CD4-positive, alpha-beta T cell (primary cell): Measurements from ENCODE around the gene EGLN1. TPM values are rescaled to one million over a fixed set of nuclear protein-coding genes. Genes with fewer than 3 reads are reported as not detected.
A peak's percentile ranks its signal among the peaks of the same experiment; 100 is the strongest.

ENCODE experiments used
- ATAC-seq: fragments of 200-7000 bp; cut with Tn5 transposase; one replicate; pipeline ENCODE4 v1.10.0; 2022; ENCODE audit warnings: mild to moderate bottlenecking; ENCODE audit not compliant: poor library complexity
- CTCF ChIA-PET: fragments of 350-600 bp; sonication (Branson Sonifier 250); formaldehyde crosslinking; loops from one replicate; lab custom pipeline; 2021; ENCODE audit warnings: antibody characterized with exemption, inconsistent platforms; lab: Charles Lee
- POLR2A ChIA-PET: fragments of 350-600 bp; sonication (Branson Sonifier 250); formaldehyde crosslinking; loops from one replicate; lab custom pipeline; 2021; ENCODE audit warnings: antibody characterized with exemption, inconsistent platforms; lab: Charles Lee
- DNase-seq, 14 experiments: peaks; one replicate each; pipeline ENCODE4 v3.0.0-alpha.2; 2013 to 2020; ENCODE audit warnings: mixed read lengths in 2 of 14
- H3K27ac ChIP-seq, 2 donors: one replicate each; pipeline versions ENCODE4 v1.5.1 to v1.7.0; 2013; ENCODE audit warnings: low read length in 2 of 2, low read depth in 1 of 2, mild to moderate bottlenecking in 1 of 2
- H3K27me3 ChIP-seq, 2 experiments: 1 replicate in 1 of 2; 2 replicates in 1 of 2; pipeline versions ENCODE4 v1.6.1 to v1.7.0; 2013; ENCODE audit warnings: low read length in 2 of 2, control low read depth in 1 of 2, mild to moderate bottlenecking in 1 of 2, moderate library complexity in 1 of 2; ENCODE audit not compliant: insufficient read depth in 2 of 2, control insufficient read depth in 1 of 2
- H3K36me3 ChIP-seq: one replicate; pipeline ENCODE4 v1.6.1; 2013; ENCODE audit warnings: low read length, control low read depth; ENCODE audit not compliant: insufficient read depth
- H3K4me1 ChIP-seq: one replicate; pipeline ENCODE4 v1.6.1; 2013; ENCODE audit warnings: low read length, control low read depth; ENCODE audit not compliant: insufficient read depth
- H3K4me3 ChIP-seq: one replicate; pipeline ENCODE4 v1.5.1; 2013; ENCODE audit warnings: mild to moderate bottlenecking, low read length, moderate library complexity
- H3K9me3 ChIP-seq, 2 experiments: 1 replicate in 1 of 2; 2 replicates in 1 of 2; pipeline versions ENCODE4 v1.6.1 to v1.7.0; 2013; ENCODE audit warnings: low read length in 2 of 2, mild to moderate bottlenecking in 2 of 2, control low read depth in 1 of 2, moderate library complexity in 1 of 2; ENCODE audit not compliant: control insufficient read depth in 1 of 2, insufficient read depth in 1 of 2
- H3K27ac Mint-ChIP-seq: one replicate; pipeline ENCODE4 v1.8.0; 2020; ENCODE audit warnings: mixed read lengths
- H3K27me3 Mint-ChIP-seq: one replicate; pipeline ENCODE4 v1.8.0; 2021; ENCODE audit warnings: mixed read lengths
- H3K36me3 Mint-ChIP-seq: one replicate; pipeline ENCODE4 v1.8.0; 2021; ENCODE audit warnings: low read depth, mixed read lengths
- H3K4me1 Mint-ChIP-seq: one replicate; pipeline ENCODE4 v1.8.0; 2021; ENCODE audit warnings: low read depth, mixed read lengths
- H3K4me3 Mint-ChIP-seq: one replicate; pipeline ENCODE4 v1.8.0; 2020; ENCODE audit warnings: mild to moderate bottlenecking, mixed read lengths
- H3K9me3 Mint-ChIP-seq: one replicate; pipeline ENCODE4 v1.8.0; 2020; ENCODE audit warnings: mixed read lengths
- CTCF ChIP-seq: fragments of 200-600 bp; IDR thresholded peaks from one replicate; pipeline ENCODE4 v1.8.0; 2022; ENCODE audit warnings: antibody characterized with exemption, mild to moderate bottlenecking
- intact Hi-C, 2 experiments: fragments of 100-400 bp; cut with DNase I in 1 of 2; cut with micrococcal nuclease in 1 of 2; formaldehyde crosslinking; loops; one replicate each; pipeline versions ENCODE4 v1.15.1 to v1.9.0; 2023 to 2025; cut with DNase I, micrococcal nuclease
- total RNA-seq, 174 experiments: library from RNA in 2 of 174; stranded (reverse) in 2 of 174; gene quantifications; one replicate each; pipeline ENCODE4 v1.2.3 and lab custom pipeline; 2021 to 2026

EGLN1 gene
- total RNA-seq, 2 experiments from 2014 or later = 8.2 to 9.4 TPM

- H3K4me1 ChIP-seq = peaks cover 39% of the 10 kb centered on the region
- H3K27me3 ChIP-seq = no peaks in the 10 kb centered on the region
- ATAC-seq (no peak), DNase-seq (no peak)
- intact Hi-C loops = no loop called here
- peak overlapping the region; percentile 83 for H3K4me3 ChIP-seq
- H3K9me3 ChIP-seq = no peaks in the 10 kb centered on the region
- peaks cover 5% of the 10 kb centered on the region for H3K36me3 ChIP-seq
- H3K27ac ChIP-seq = no peak overlapping the region
- peaks cover 38% of the 10 kb centered on the region for H3K36me3 Mint-ChIP-seq
- ChIA-PET CTCF (interaction anchor here (0.7 kb wide), 1 partner anchor 21 kb away, joined by 4 read pairs; no protein-coding TSS in a partner anchor), POLR2A (interaction anchor here (0.8 to 3.6 kb wide), 3 partner anchors 14 to 109 kb away, joined by 3 to 56 read pairs (median 3); partner anchors contain the start of genes EXOC8 and SPRTN)
- peaks cover 76% of the 10 kb centered on the region for H3K4me1 Mint-ChIP-seq
- H3K4me3 Mint-ChIP-seq = peak overlapping the region; percentile 90
- H3K27me3 Mint-ChIP-seq = no peaks in the 10 kb centered on the region
- TF ChIP-seq CTCF = no peak
- H3K27ac Mint-ChIP-seq = no peak overlapping the region
- no peaks in the 10 kb centered on the region for H3K9me3 Mint-ChIP-seq
Measured at GRCh38 chr1:231418741-231419107, 3.4 kb downstream of the EGLN1 start.

- peaks cover 81% of the 10 kb centered on the region for H3K4me1 Mint-ChIP-seq
- H3K27me3 Mint-ChIP-seq = no peaks in the 10 kb centered on the region
- ChIA-PET CTCF (interaction anchor here (0.7 kb wide), 1 partner anchor 22 kb away, joined by 4 read pairs; no protein-coding TSS in a partner anchor), POLR2A (interaction anchor here (1.0 kb wide), 1 partner anchor 110 kb away, joined by 3 read pairs; no protein-coding TSS in a partner anchor)
- peaks cover 7% of the 10 kb centered on the region for H3K36me3 ChIP-seq
- DNase-seq (no peak), ATAC-seq (no peak)
- no peak overlapping the region for H3K27ac Mint-ChIP-seq
- H3K9me3 ChIP-seq = no peaks in the 10 kb centered on the region
- H3K27ac ChIP-seq = no peak overlapping the region
- peak overlapping the region; percentile 90 for H3K4me3 Mint-ChIP-seq
- intact Hi-C loops = no loop called here
- H3K27me3 ChIP-seq = no peaks in the 10 kb centered on the region
- peaks cover 43% of the 10 kb centered on the region for H3K36me3 Mint-ChIP-seq
- peak overlapping the region; percentile 83 for H3K4me3 ChIP-seq
- no peaks in the 10 kb centered on the region for H3K9me3 Mint-ChIP-seq
- no peak for TF ChIP-seq CTCF
- peaks cover 39% of the 10 kb centered on the region for H3K4me1 ChIP-seq
Measured at GRCh38 chr1:231418101-231418740, 3.9 kb downstream of the EGLN1 start.

- TF ChIP-seq CTCF = no peak
- Mint-ChIP-seq H3K27me3 (no peaks in the 10 kb centered on the region), H3K27ac (no peak overlapping the region), H3K4me3 (peak overlapping the region; percentile 90), H3K36me3 (peaks cover 50% of the 10 kb centered on the region), H3K9me3 (no peaks in the 10 kb centered on the region), H3K4me1 (peaks cover 81% of the 10 kb centered on the region)
- H3K27ac ChIP-seq = no peak overlapping the region
- H3K9me3 ChIP-seq = no peaks in the 10 kb centered on the region
- peaks cover 36% of the 10 kb centered on the region for H3K4me1 ChIP-seq
- ChIA-PET CTCF (no interaction called here), POLR2A (interaction anchor here (1.0 kb wide), 1 partner anchor 110 kb away, joined by 3 read pairs; no protein-coding TSS in a partner anchor)
- no peak for ATAC-seq
- intact Hi-C loops = no loop called here
- peaks cover 7% of the 10 kb centered on the region for H3K36me3 ChIP-seq
- no peak for DNase-seq
- no peak overlapping the region for H3K4me3 ChIP-seq
- no peaks in the 10 kb centered on the region for H3K27me3 ChIP-seq
Measured at GRCh38 chr1:231417513-231417912, 4.6 kb downstream of the EGLN1 start.
